Thyroid gland (tissue), 4 donors: ENCODE results near the gene TNPO1.

ENCODE experiments used
- POLR2A ChIP-seq, 2 donors: fragments of 450-650 bp; IDR thresholded peaks; one replicate each; pipeline ENCODE4 v1.6.1; 2017; ENCODE audit warnings: antibody characterized with exemption in 2 of 2, mild to moderate bottlenecking in 2 of 2, moderate library complexity in 1 of 2
- TF ChIP-seq, protein P1 (sequence below), 6 experiments: fragments of 200-600 bp in 3 of 6; fragments of 450-650 bp in 3 of 6; sonication (generic) in 3 of 6; IDR thresholded peaks; one replicate each; pipeline ENCODE4 v1.5.1; 2016 to 2019; ENCODE audit warnings: antibody characterized with exemption in 6 of 6, mild to moderate bottlenecking in 2 of 6, inconsistent platforms in 1 of 6, moderate library complexity in 1 of 6

DNA sequence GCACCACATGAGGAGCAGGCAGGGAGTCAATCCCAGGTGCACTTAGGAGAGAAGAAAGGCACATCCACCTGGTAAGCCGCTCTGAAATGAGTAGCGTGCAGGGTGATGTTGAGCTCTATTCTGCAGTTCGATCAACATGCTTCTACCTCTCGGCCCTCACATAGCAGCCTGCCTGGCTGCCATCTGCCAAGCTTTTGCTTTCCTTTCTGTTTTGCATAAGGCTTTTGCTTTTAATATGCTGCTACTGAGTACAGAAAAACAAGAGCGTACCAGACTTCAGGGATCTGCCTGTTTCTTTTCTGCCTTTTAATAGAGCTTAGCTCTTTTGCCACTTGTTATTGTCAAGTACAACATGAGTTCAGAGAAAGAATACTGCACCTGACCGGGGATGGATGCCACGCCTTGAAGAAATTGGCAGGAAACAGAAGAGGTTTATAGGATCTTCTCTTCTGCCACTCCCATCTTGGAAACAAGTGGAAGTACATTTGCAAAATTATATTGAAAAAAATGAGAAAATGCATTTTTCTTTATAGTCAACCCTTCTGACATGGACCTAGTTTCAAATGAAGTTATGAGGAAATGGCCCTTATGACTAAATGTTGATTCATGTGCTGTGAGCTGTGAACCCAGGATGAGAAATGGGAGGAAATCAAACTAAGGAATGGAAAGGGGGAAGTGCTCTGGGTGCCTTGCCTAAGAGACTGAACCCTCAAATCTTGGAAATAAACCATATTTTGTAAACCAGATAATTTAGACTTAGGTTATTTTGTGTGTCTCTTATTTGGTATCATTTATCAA is 135.4 kb downstream of the TNPO1 start:
- TF ChIP-seq, protein P1, sequence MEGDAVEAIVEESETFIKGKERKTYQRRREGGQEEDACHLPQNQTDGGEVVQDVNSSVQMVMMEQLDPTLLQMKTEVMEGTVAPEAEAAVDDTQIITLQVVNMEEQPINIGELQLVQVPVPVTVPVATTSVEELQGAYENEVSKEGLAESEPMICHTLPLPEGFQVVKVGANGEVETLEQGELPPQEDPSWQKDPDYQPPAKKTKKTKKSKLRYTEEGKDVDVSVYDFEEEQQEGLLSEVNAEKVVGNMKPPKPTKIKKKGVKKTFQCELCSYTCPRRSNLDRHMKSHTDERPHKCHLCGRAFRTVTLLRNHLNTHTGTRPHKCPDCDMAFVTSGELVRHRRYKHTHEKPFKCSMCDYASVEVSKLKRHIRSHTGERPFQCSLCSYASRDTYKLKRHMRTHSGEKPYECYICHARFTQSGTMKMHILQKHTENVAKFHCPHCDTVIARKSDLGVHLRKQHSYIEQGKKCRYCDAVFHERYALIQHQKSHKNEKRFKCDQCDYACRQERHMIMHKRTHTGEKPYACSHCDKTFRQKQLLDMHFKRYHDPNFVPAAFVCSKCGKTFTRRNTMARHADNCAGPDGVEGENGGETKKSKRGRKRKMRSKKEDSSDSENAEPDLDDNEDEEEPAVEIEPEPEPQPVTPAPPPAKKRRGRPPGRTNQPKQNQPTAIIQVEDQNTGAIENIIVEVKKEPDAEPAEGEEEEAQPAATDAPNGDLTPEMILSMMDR (IDR thresholded peaks at IDR 0.05), result no peak
- peak in 1 of 2 donors; percentile 10 for TF ChIP-seq POLR2A (IDR thresholded peaks at IDR 0.05)
